ENCODE measurements around the gene CRYBB1.

CRYBB1 gene

DNA sequence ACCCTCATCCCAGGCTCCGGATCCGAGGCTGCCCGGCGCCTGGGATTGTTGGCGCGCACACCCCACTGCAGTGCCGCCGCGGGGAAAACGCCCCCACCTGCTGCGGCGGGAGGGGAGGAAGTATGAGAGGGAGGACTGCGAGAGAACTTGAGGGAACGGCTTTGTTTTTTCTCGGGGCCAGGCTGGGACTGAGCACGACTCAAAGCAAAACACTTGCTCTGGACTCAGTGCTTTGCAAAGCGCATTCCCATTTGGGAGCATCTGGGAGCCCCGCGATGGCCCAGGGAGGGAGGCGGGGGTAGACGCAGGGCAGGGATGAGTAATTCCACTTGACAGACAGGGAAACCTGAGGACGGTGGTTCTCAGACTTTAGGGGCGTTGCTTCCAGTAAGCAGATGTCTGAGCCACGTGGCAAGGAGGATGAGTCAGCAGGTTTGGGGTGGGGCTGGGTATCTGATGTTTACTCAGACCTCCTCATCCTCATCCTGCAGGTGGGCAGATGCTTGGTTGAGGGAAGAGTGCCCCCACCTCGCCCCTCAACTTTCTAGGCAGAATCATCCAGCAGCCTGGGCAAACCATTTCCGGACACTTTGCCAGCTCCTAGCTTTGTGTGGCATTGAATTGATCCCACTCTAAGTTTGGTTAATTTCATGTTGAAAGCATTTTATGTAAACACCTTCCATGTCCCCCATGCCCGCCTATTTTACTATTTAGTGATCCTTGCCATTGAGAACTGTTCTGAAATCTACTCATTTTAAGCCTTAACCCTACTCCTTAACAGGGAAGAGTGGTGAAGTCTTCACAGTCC lies 41.0 kb upstream of the CRYBB1 start:
- TF ChIP-seq, protein P1, sequence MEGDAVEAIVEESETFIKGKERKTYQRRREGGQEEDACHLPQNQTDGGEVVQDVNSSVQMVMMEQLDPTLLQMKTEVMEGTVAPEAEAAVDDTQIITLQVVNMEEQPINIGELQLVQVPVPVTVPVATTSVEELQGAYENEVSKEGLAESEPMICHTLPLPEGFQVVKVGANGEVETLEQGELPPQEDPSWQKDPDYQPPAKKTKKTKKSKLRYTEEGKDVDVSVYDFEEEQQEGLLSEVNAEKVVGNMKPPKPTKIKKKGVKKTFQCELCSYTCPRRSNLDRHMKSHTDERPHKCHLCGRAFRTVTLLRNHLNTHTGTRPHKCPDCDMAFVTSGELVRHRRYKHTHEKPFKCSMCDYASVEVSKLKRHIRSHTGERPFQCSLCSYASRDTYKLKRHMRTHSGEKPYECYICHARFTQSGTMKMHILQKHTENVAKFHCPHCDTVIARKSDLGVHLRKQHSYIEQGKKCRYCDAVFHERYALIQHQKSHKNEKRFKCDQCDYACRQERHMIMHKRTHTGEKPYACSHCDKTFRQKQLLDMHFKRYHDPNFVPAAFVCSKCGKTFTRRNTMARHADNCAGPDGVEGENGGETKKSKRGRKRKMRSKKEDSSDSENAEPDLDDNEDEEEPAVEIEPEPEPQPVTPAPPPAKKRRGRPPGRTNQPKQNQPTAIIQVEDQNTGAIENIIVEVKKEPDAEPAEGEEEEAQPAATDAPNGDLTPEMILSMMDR (IDR thresholded peaks at IDR 0.05): no peak

DNA sequence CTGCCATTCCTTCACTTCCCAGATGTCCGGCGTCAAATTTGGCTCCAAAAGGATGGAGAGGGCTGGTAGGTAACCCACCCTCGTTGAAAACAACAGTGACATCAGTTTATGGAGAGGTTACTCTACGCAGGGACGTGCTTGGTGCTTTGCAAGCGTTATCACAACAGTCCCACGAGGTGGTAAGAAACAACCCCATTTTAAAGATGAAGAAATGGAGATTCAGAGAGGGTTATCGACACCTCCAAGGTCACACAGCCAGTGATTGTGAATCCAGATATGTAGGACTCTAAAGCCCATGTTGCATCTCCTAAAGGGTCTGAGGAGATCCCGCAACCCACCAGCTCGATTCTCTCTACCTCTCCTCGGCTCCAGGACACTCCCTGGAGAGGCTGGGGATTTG lies 40.3 kb upstream of the CRYBB1 start:
- TF ChIP-seq, protein P1 (IDR thresholded peaks at IDR 0.05): no peak

DNA sequence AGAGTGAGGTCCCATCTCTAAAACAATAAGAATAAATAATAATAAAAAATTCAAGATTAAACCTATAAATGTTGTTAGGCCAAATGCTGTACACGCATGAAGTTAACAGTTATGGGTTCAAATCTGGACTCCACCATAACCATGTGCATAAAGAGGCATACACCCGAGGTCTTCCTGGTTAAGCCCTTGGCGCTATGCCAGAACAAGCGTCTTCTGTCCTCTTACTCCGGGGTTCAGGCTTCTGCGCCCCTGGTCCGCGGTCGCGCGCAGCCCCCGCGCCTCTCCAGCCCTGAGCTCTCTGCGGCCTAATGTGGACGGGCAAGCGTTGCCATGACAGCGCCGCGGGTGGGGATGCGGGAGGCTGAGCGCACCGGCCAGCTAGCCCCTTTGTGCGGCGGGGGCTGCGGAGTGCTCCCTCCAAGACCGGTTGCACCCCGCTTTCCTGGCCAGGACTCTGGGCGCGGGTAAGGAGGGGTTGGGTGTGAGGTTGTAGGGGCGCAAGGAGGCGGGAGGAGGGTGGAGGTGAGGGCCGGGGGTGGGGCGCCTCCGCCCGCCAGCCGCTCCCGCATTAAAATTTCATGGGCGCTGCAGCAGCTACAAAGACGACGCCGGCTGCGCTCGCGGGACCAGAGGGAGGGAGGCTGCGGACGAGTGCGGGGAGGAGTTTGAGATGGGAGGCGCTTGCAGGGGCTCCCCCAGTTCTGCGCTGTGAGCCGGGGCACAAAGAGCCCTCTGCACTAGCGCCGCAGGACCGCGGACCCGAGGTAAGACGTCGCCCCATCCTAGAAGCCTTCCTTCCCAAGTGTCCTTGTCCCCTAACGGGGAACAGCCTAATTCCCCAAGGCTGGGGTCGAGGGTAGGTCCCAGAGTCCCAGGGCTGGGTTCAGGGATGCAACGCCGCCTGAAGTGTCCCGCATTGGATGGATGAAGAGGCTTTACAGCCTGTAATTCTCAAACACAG lies 39.3 kb upstream of the CRYBB1 start, which contains the start of gene MIAT:
Gene MIAT, plus strand, starts transcription at position 698 of the 961 bp plus-strand sequence.
- TF ChIP-seq, protein P1 (IDR thresholded peaks at IDR 0.05): no peak

DNA sequence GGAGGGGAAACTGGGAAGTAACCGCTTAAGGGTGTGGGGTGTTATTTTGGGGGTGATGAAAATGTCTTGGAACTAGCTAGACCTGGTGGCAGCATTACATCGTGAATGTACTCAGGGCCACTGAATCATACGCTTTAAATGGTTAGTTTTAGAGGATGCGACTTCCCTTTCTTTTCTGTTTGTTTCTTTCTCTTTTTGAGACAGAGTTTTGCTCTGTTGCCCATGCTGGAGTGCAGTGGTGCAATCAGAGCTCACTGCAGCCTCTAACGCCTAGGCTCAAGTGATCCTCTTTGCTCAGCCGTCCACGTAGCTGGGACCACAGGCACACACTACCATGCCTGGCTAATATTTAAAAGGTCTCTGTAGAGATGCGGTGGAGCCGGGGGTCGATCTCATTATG lies 34.0 kb upstream of the CRYBB1 start:
- TF ChIP-seq, protein P1 (IDR thresholded peaks at IDR 0.05): no peak

DNA sequence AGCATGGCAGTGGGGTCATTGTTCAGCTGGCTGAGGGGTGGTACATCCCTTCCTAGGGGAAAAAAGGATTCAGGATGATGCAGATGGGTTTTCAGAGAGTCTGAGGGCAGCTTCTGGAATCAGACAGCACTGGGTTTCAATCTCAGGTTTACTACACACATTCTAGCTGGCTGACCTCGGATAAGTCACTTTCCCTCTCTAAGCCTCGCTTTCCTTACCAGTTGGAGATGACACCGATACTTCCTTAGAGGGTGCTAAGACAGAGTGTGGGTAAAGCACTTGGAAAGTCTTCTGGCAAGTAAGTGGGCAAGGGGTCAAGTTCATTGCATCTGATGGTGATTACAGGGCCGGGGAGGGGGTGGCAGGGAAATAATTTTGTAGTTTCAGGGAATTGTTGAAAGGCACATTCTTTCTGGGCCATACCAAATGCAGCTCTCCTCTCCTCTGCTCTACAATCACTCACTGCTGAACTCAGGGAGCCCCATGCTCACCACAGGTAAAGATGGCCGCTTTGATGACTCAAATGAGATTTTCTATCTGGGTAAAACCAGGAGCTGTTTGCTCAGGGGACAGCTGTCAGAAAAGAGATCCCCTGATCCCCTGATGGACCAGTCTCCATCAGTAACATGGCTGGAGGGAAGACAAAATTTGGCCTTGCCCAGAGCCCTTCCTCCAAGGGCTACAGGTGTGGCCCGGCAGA lies 33.0 kb upstream of the CRYBB1 start:
- TF ChIP-seq, protein P1 (IDR thresholded peaks at IDR 0.05): no peak

DNA sequence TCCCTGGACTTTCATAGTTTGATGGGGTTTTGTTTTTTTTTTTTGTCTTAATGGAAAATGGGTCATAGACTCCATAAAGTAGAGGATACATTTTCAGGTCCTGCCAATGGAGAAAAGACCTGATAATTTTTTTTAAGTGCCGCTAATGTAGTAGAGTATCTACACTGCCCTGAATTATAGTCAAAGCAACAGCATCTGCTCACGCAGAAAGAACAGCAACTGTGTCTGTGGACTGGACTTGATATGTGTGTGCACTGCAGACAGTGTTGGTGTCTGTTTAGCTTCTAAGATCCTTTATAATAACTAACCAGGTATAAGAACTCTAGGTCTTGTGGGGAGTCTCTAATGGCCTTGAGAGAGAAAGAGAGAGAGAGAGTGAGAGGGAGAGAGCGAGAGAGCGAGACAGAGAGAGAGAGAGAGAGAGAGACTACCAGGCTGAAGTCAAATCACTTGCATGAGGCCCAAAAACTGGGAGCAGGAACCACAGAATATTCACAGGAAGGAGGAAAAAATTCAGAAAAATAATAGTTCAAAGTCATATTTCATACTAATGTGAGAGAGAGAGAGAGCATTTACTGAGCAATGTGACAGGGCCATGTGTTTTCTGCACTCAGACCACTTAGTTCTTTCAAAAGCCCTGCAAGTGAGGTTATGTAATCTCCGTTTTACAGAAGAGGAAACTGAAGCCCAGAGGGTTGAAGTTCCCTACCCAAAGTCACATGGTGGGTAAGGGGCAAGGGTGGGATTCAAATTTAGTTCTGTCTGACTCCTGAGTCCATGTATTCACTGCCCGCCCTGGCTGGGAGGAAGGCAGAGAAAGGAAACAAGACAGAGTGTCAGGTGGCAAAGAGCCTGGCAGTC lies 30.9 kb upstream of the CRYBB1 start:
- TF ChIP-seq, protein P1 (IDR thresholded peaks at IDR 0.05): no peak

Measured in LNCAP (cell line).